Uterus (tissue), 2 donors: ENCODE measurements around the gene PCSK2.

Experiments used
- CTCF ChIP-seq, 4 experiments: fragments of 200-600 bp in 2 of 4; fragments of 450-650 bp in 2 of 4; sonication (generic) in 2 of 4; IDR thresholded peaks; one replicate each; pipeline ENCODE4 v1.5.1; 2016 to 2019; ENCODE audit warnings: antibody characterized with exemption in 4 of 4, mild to moderate bottlenecking in 2 of 4, moderate library complexity in 1 of 4
- POLR2A ChIP-seq, 2 donors: fragments of 450-650 bp; IDR thresholded peaks; one replicate each; pipeline ENCODE4 v1.6.1; 2016; ENCODE audit warnings: antibody characterized with exemption in 2 of 2, mild to moderate bottlenecking in 1 of 2, moderate library complexity in 1 of 2

- TF ChIP-seq CTCF (IDR thresholded peaks at IDR 0.05): no peak
- no peak for TF ChIP-seq POLR2A (IDR thresholded peaks at IDR 0.05)
Observed at GRCh38 chr20:17380801-17381200, 154.0 kb downstream of the PCSK2 start.
